GM19238 (cell line): ENCODE results near the gene DNAJB9.

Source experiments
- DNase-seq: peaks from one replicate; pipeline ENCODE4 v3.0.0; 2011; ENCODE audit warnings: low spot score; ENCODE audit not compliant: insufficient read length

The DNAJB9 gene

GRCh38 chr7:108568801-108569380 is 783 bp upstream of the DNAJB9 start:
- DNase-seq: no peak

GRCh38 chr7:108570146-108570755 is 577 bp downstream of the DNAJB9 start:
- peak; percentile 7 for DNase-seq

GRCh38 chr7:108572480-108572879 is 2.8 kb downstream of the DNAJB9 start:
- no peak for DNase-seq

GRCh38 chr7:108575156-108575555 is 5.5 kb downstream of the DNAJB9 start:
- no peak for DNase-seq

- no peak for DNase-seq
These were observed 6.4 kb downstream of the DNAJB9 start for GRCh38 chr7:108576116-108576515.

GRCh38 chr7:108578937-108579336 is 9.3 kb downstream of the DNAJB9 start:
- DNase-seq: no peak

- no peak for DNase-seq
These were observed 10.6 kb downstream of the DNAJB9 start for GRCh38 chr7:108580298-108580697.

- no peak for DNase-seq
These were observed 12.2 kb downstream of the DNAJB9 start for GRCh38 chr7:108581655-108582491.

- no peak for DNase-seq
These were observed 14.5 kb downstream of the DNAJB9 start for GRCh38 chr7:108584211-108584610.

- DNase-seq: no peak
These were observed 16.2 kb downstream of the DNAJB9 start for GRCh38 chr7:108585843-108586242.

- DNase-seq: no peak
These were observed 16.6 kb downstream of the DNAJB9 start for GRCh38 chr7:108586274-108586710.

- DNase-seq: no peak
These were observed 19.5 kb downstream of the DNAJB9 start for GRCh38 chr7:108589199-108589598.

GRCh38 chr7:108589874-108590273 is 20.2 kb downstream of the DNAJB9 start:
- no peak for DNase-seq

- no peak for DNase-seq
These were observed 20.9 kb downstream of the DNAJB9 start for GRCh38 chr7:108590606-108591005.

GRCh38 chr7:108592646-108593201 is 23.1 kb downstream of the DNAJB9 start:
- no peak for DNase-seq

- no peak for DNase-seq
These were observed 26.9 kb downstream of the DNAJB9 start for GRCh38 chr7:108596560-108596959.

GRCh38 chr7:108598153-108598552 is 28.5 kb downstream of the DNAJB9 start:
- no peak for DNase-seq

GRCh38 chr7:108598914-108599580 is 29.4 kb downstream of the DNAJB9 start:
- DNase-seq: no peak

- no peak for DNase-seq
These were observed 30.7 kb downstream of the DNAJB9 start for GRCh38 chr7:108600399-108600798.

GRCh38 chr7:108603656-108604306 is 34.1 kb downstream of the DNAJB9 start:
- no peak for DNase-seq
